A673 (cell line): ENCODE measurements around the gene SLC22A2. TPM values are rescaled to one million over a fixed set of nuclear protein-coding genes. Genes with fewer than 3 reads are reported as not detected.
"Not testable (repeated sequence)": the region's sequence is repeated elsewhere in the genome, so short reads cannot be mapped to it uniquely, and the experiment has no call there.

ENCODE experiments used
- BruUV-seq: library from RNA; stranded (reverse); fragments of 400-500 nt; replicated peaks from 2 replicates; lab custom pipeline; 2021; lab: Mats Ljungman, UMichigan
- CTCF ChIA-PET: fragments of 300-600 bp; sonication (Branson Sonifier 250); formaldehyde crosslinking; loops from one replicate; lab custom pipeline; 2022; ENCODE audit warnings: antibody characterized with exemption; lab: Charles Lee
- POLR2A ChIA-PET: fragments of 300-600 bp; sonication (Branson Sonifier 250); formaldehyde crosslinking; loops from one replicate; lab custom pipeline; 2022; ENCODE audit warnings: antibody characterized with exemption; ENCODE audit not compliant: low non-redundant PET; lab: Charles Lee
- DNase-seq: peaks from one replicate; pipeline ENCODE4 v3.0.0-alpha.2; 2015; ENCODE audit warnings: low spot score
- H3K27ac ChIP-seq: fragments of 200-600 bp; sonication (generic); 2 replicates; pipeline ENCODE4 v1.5.1; 2016; ENCODE audit warnings: mixed run types, low read depth, mild to moderate bottlenecking, mixed read lengths, antibody characterized with exemption, low read length; ENCODE audit not compliant: poor library complexity, severe bottlenecking
- H3K27me3 ChIP-seq: fragments of 200-600 bp; sonication (generic); replicated peaks from 2 replicates; pipeline ENCODE4 v1.6.1; 2017; ENCODE audit warnings: mixed run types, low read depth, mild to moderate bottlenecking, mixed read lengths, antibody characterized with exemption, low read length; ENCODE audit not compliant: insufficient read depth, poor library complexity
- H3K36me3 ChIP-seq: fragments of 200-600 bp; sonication (generic); 2 replicates; pipeline ENCODE4 v1.6.1; 2016; ENCODE audit warnings: mixed run types, mild to moderate bottlenecking, mixed read lengths, antibody characterized with exemption, low read length; ENCODE audit not compliant: insufficient read depth, poor library complexity, severe bottlenecking
- H3K4me1 ChIP-seq: fragments of 200-600 bp; sonication (generic); 2 replicates; pipeline ENCODE4 v1.6.1; 2017; ENCODE audit warnings: mixed run types, mild to moderate bottlenecking, mixed read lengths, antibody characterized with exemption, low read length; ENCODE audit not compliant: insufficient read depth, poor library complexity, severe bottlenecking
- H3K4me3 ChIP-seq: fragments of 200-600 bp; sonication (generic); 2 replicates; pipeline ENCODE4 v1.5.1; 2016; ENCODE audit warnings: low read depth, mixed run types, mild to moderate bottlenecking, mixed read lengths, low read length; ENCODE audit not compliant: poor library complexity, severe bottlenecking
- H3K9me3 ChIP-seq: fragments of 200-600 bp; sonication (generic); 2 replicates; pipeline ENCODE4 v1.6.1; 2016; ENCODE audit warnings: mixed run types, low read depth, mild to moderate bottlenecking, mixed read lengths, antibody characterized with exemption, low read length; ENCODE audit not compliant: poor library complexity, severe bottlenecking
- CTCF ChIP-seq: fragments of 300-800, 200-600 bp; sonication (generic); conservative IDR thresholded peaks from 2 replicates; pipeline ENCODE4 v1.5.1; 2017; ENCODE audit warnings: low read depth, mild to moderate bottlenecking, antibody characterized with exemption, low read length, moderate library complexity, mixed read lengths
- EZH2 ChIP-seq: fragments of 200-600 bp; sonication (generic); IDR thresholded peaks from 2 replicates; pipeline ENCODE4 v1.6.1; 2017; ENCODE audit warnings: borderline replicate concordance, low read depth, mild to moderate bottlenecking, mixed read lengths, antibody characterized with exemption, low read length; ENCODE audit not compliant: poor library complexity, severe bottlenecking
- intact Hi-C: fragments of 100-400 bp; cut with micrococcal nuclease; formaldehyde crosslinking; loops from one replicate; pipeline ENCODE4 v1.10.0; 2022; ENCODE audit not compliant: unreplicated experiment
- total RNA-seq: library from RNA; stranded (reverse); gene quantifications from 2 replicates; pipeline ENCODE4 v1.2.3, GENCODE V29; 2021

Gene SLC22A2
- total RNA-seq, 1 experiment from 2014 or later = not detected

GRCh38 chr6:160303806-160304205 is 45.2 kb upstream of the SLC22A2 start:
- TF ChIP-seq EZH2 (no peak), CTCF (no peak)
- no peak overlapping the region for H3K4me3 ChIP-seq
- no peaks in the 10 kb centered on the region for H3K27me3 ChIP-seq
- intact Hi-C loops = no loop called here
- CTCF ChIA-PET = no interaction called here
- H3K4me1 ChIP-seq = no peaks in the 10 kb centered on the region
- H3K36me3 ChIP-seq = no peaks in the 10 kb centered on the region
- H3K9me3 ChIP-seq = no peaks in the 10 kb centered on the region
- no TSS peak for BruUV-seq
- DNase-seq = no peak
- H3K27ac ChIP-seq = no peak overlapping the region
- POLR2A ChIA-PET = no interaction called here

GRCh38 chr6:160302431-160303082 is 43.9 kb upstream of the SLC22A2 start:
- CTCF ChIA-PET, BruUV-seq: not testable (repeated sequence)

GRCh38 chr6:160301339-160301738 is 42.7 kb upstream of the SLC22A2 start:
- Histone ChIP-seq H3K27ac (no peak overlapping the region), H3K27me3 (no peaks in the 10 kb centered on the region), H3K36me3 (no peaks in the 10 kb centered on the region), H3K4me3 (no peak overlapping the region), H3K4me1 (no peaks in the 10 kb centered on the region), H3K9me3 (no peaks in the 10 kb centered on the region)
- intact Hi-C loops = no loop called here
- BruUV-seq = no TSS peak
- CTCF ChIA-PET = no interaction called here
- DNase-seq = no peak
- TF ChIP-seq EZH2 = no peak
- TF ChIP-seq CTCF = no peak
- POLR2A ChIA-PET = no interaction called here

More at GRCh38 chr6:160302431-160303082, 43.9 kb upstream of the SLC22A2 start:
- POLR2A ChIA-PET, H3K4me3 ChIP-seq, H3K9me3 ChIP-seq, intact Hi-C loops, H3K27me3 ChIP-seq, DNase-seq, H3K36me3 ChIP-seq, H3K4me1 ChIP-seq, H3K27ac ChIP-seq: not testable (repeated sequence)

- Histone ChIP-seq H3K4me3 (no peak overlapping the region), H3K36me3 (no peaks in the 10 kb centered on the region), H3K4me1 (no peaks in the 10 kb centered on the region), H3K27ac (no peak overlapping the region), H3K27me3 (no peaks in the 10 kb centered on the region), H3K9me3 (no peaks in the 10 kb centered on the region)
- DNase-seq = no peak
- TF ChIP-seq EZH2 (no peak), CTCF (no peak)
- BruUV-seq = no TSS peak
- intact Hi-C loops = no loop called here
- POLR2A ChIA-PET = no interaction called here
- CTCF ChIA-PET = no interaction called here
Measured at GRCh38 chr6:160300076-160300695, 41.6 kb upstream of the SLC22A2 start.
